HG03342 (cell line): ENCODE data around the gene CEBPZ.
"Not testable (repeated sequence)": the region's sequence is repeated elsewhere in the genome, so short reads cannot be mapped to it uniquely, and the experiment has no call there.

Experiments used
- ATAC-seq: cut with Tn5 transposase; IDR thresholded peaks from one replicate; pipeline ENCODE4 v1.9.1; 2021; ENCODE audit warnings: mild to moderate bottlenecking, moderate library complexity; ENCODE audit not compliant: unreplicated experiment

CEBPZ gene

GRCh38 chr2:37224063-37224462 lies 7.3 kb downstream of the CEBPZ start:
- no peak for ATAC-seq

- ATAC-seq = no peak
Measured at GRCh38 chr2:37223131-37223530, 8.3 kb downstream of the CEBPZ start.

GRCh38 chr2:37219046-37219445 lies 12.3 kb downstream of the CEBPZ start:
- ATAC-seq = no peak

- ATAC-seq = no peak
Measured at GRCh38 chr2:37215250-37215649, 16.1 kb downstream of the CEBPZ start.

- ATAC-seq = no peak
Measured at GRCh38 chr2:37211939-37212338, 19.5 kb downstream of the CEBPZ start.

- ATAC-seq = no peak
Measured at GRCh38 chr2:37211212-37211611, 20.2 kb downstream of the CEBPZ start.

- ATAC-seq = not testable (repeated sequence)
Measured at GRCh38 chr2:37206760-37207159, 24.6 kb downstream of the CEBPZ start.

GRCh38 chr2:37205689-37206341 lies 25.6 kb downstream of the CEBPZ start:
- no peak for ATAC-seq

GRCh38 chr2:37205071-37205661 lies 26.2 kb downstream of the CEBPZ start:
- ATAC-seq = not testable (repeated sequence)

- no peak for ATAC-seq
Measured at GRCh38 chr2:37203708-37204107, 27.7 kb downstream of the CEBPZ start.

GRCh38 chr2:37201766-37202165 lies 29.6 kb downstream of the CEBPZ start:
- ATAC-seq = no peak

GRCh38 chr2:37201208-37201607 lies 30.2 kb downstream of the CEBPZ start:
- no peak for ATAC-seq

GRCh38 chr2:37198681-37199065 lies 32.7 kb downstream of the CEBPZ start:
- no peak for ATAC-seq

- peak; percentile 77 for ATAC-seq
Measured at GRCh38 chr2:37196320-37197195, 34.8 kb downstream of the CEBPZ start, which contains the start of gene CEBPZOS. TSS of gene CEBPZOS (plus strand) at chr2:37196496. CDS start at chr2:37199705, 3,209 bp downstream.

GRCh38 chr2:37195862-37196319 lies 35.5 kb downstream of the CEBPZ start:
- not testable (repeated sequence) for ATAC-seq

- ATAC-seq = no peak
Measured at GRCh38 chr2:37192551-37192950, 38.8 kb downstream of the CEBPZ start.

- no peak for ATAC-seq
Measured at GRCh38 chr2:37191747-37192146, 39.6 kb downstream of the CEBPZ start.

- no peak for ATAC-seq
Measured at GRCh38 chr2:37191253-37191652, 40.1 kb downstream of the CEBPZ start.

- no peak for ATAC-seq
Measured at GRCh38 chr2:37190290-37190689, 41.1 kb downstream of the CEBPZ start.

- ATAC-seq = no peak
Measured at GRCh38 chr2:37189452-37190153, 41.8 kb downstream of the CEBPZ start.

GRCh38 chr2:37188570-37188969 lies 42.8 kb downstream of the CEBPZ start, which contains the start of gene SULT6B1:
TSS of gene SULT6B1 (minus strand) at chr2:37188670. CDS start at chr2:37188640, 30 bp downstream.
- ATAC-seq = no peak
